Stimulated activated CD4-positive, alpha-beta T cell treated with anti-CD3 and anti-CD28 coated beads, Interleukin-4, amount 100 ng/mL, for 48 hours (primary cell): ENCODE results near the gene PPP1R1A.

ENCODE experiments used
- DNase-seq, 2 donors: peaks; one replicate each; pipeline ENCODE4 v3.0.0-alpha.2; 2020; ENCODE audit warnings: low read depth in 2 of 2

PPP1R1A gene

DNA sequence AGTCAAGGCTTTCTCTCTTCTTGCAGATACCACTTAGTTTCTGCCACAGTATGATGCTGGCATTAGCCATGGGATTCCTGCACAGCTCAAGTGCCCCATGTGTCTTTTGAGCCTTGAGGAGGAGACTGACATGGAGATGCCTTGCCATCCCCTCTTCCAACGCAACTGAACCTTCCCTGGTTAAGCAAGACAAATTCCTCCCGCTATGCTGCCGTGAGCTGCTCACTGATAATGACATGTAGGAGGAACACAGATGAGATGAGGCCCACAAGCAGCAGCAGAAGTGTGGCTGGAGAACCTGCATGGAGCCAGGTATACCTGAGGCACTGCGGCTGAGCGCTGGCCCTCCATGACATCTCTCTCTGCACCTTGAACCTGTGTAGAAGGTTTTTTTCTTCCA lies 15.4 kb upstream of the PPP1R1A start:
- DNase-seq = no peak

DNA sequence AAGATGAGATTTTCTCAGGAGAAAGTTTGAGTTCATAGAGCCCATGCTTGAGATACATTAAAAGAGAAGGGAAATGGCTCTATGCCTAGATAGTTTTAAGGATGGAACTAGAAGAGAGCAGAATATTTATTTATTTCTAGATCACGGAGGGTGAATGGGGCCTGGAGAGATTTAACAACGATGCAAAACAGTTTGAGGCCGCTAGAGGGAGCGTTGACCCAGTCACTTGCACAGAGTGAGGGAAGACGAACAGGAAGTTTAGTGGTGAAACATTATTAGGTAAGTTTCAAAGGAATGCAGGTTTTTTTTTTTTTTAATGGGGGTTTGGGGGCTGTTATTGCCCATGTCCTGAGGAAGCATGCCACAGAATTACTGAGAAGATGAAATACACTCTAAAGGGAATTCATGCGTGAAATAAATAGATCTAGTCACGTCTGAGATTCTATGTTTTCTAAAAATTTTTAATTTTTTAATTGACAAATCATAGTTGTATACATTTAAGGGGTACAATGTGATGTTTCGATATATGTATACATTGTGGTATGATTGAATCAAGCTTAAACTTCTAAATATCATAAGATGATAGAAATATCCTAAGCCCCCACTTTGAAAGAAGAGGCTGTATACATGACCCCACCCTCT lies 14.8 kb upstream of the PPP1R1A start:
- peak; percentile 35 to 53 for DNase-seq

DNA sequence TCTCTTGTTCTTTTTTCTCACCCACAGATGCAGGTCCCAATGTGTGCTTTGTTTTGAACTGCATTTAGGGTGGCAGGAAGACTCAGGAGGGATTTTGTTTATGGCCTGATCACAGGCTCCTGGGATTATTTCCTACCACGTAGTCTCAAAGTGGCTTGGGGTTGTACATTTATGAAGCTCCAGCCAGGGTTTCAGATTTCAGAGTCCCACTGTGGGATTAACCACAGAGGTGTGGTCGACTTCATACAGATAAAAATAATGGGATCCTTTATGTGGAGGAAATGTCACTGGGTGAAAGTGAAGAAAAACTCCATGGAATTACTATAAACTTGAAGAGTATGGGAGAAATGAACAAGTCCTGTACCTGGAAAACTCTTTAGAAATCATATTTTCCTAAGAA lies 14.2 kb upstream of the PPP1R1A start:
- no peak for DNase-seq

DNA sequence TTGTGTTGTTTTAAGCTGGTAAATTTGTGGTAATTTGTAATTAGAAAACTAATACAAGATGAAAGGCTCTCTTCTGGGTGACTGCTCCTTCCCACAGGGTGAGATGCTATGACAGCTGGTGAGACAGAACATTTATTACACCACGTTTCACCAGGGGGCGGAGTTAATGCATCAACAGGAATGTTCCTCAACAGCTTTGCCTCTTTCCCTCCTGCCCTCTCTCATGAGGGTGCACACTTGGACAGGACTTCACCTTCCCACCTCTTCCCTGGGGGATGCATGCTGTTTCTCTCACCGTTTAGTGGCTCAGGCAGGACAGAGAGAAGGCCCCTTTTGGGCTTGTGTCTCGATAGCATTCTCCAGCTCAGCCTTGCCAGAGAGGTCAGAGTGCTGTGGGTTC lies 13.4 kb upstream of the PPP1R1A start:
- no peak for DNase-seq

DNA sequence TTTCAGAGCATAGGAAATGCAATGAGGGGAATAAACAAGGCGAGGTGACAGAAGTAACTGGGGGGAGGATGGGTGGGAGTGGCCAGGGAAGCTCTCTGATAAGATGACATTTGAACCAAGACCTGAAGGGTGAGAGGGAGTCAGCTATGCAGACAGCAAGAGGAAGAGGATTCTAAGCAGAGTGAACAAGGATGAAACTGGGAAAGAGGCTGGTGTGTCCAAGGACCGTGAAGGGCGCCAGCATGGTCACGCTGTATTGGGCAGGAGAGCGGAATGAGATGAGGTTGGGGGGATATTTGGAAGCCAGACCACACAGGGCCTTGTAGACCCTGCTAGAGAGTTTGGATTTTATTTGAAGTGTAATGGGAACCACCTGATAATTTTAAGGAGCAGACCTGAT lies 10.5 kb upstream of the PPP1R1A start:
- DNase-seq = no peak

DNA sequence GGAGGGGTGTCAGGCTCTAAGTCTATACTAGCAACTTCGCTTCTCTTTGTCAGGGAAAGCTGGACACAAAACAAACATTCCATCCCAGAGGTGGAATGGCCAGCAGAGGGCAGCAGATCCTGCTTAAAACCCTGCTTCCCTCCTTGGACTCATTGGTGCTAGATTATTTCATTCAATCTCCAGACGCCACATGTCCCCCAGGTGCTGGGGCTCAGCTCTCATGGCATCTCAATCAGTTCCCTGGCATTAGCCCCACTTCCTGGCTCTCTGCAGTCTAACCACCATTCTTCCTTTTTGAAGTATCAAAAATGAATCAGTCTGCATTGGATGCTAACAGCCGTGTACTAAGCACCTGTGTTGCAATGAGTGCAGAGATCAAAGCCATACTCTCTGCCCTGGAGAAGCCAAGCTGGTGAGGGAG lies 8.1 kb upstream of the PPP1R1A start:
- DNase-seq = peak; percentile 44 to 50

DNA sequence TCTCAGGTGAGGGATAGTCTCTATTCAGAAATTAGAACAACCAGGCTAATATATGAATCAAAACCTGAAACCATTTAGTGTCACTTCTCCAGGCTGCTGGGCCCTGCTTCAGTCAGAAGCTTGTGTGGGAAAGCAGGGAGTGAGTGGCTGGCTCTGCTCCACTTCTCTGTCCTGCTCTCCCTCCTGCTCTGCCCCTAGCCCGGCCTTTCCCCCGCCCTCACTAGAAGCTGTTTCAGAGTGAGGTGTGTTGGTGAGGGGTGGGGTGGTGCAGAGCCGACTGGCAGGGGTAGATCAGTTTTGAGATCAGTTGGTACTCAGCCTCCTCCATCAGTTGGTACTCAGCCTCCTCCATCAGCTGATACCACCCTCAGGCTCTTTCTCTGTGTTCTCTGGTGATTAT lies 7.0 kb upstream of the PPP1R1A start:
- no peak for DNase-seq

DNA sequence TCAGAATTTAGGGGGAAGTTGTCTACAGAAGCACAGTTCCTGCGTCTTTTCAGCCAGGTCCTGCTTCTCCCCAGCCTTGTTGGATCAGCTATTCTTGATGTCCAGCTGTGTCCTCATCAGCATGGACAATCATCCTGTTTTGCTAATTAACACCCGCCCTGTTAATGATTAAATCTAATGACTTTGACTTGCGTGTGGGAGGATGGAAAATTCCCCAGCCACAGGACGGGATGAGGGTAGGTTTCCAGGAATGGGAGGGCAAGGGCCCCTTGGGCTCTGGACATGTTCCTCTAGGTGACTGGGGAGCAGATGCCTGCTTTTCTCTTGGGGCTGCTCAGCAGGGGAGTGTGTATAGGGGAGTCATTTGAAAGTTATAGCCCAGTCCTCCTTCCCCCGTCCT lies 5.3 kb upstream of the PPP1R1A start:
- DNase-seq = no peak

DNA sequence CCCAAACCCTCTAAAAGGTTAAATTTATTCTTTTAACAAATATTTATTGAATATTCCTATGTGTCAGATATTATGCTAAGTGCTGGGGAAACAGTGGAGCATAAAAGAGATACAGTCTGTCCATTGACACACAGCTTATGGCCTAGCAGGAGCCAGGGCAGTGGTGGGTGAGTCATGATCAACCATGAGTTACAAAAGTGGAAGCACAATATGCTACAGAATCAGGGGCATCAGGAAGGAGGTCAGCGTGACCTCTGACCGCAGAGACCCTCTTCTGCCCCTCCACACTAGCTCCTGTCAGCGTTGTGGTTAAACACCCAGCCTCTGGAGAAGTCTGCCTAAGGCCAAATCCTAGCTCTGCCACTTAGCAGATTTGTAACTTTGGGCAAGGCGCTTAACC lies 4.7 kb upstream of the PPP1R1A start:
- DNase-seq = no peak

DNA sequence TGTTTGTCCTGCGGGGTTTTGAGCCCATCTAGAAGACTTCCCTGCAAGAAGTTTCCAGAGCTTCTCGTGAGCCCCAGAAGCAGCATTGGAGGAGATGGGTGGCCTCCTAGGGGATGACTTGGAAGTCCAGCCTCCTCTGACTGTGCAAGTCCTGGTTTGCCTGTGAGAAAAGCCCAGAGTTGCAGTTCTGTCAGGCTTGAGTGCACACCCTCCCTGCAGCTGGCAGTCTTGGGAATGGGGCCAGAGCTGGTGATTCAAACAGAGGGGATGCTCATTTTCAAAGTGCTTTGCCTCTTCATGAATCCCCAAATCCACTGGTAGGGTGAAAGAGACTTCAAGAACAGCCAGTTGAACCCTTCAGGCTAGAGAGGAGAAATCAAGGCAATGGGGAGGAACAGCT lies 3.9 kb upstream of the PPP1R1A start:
- no peak for DNase-seq

DNA sequence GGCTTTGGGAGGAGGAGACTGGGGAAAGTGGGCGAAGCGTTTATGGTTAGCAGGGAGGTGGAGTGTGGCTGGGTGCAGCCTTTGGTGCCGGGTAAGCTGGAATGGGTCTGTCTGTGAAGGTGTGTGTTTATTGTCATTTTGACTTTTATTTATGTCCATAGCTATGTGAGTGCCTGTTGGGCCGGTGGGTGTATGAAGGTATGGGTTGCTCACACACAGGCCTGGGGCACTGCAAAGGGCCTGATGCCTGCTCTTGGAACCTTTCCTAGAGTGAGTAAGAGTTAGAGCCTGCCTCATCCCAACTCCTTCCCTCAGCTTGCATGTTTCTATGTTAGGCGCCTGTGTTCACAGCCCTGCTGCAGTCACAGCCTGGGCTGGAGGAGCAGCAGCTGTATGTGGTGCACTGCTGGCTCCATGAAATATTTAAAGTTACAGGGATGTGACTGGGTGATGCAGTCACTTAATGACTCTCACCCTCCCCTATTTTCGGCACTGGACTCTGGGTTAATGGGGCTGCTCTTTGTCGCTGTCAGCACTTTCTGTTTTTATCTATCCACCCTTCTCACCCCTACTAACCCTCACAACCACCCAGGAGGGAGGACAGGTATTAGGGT lies 2.6 kb upstream of the PPP1R1A start:
- no peak for DNase-seq

DNA sequence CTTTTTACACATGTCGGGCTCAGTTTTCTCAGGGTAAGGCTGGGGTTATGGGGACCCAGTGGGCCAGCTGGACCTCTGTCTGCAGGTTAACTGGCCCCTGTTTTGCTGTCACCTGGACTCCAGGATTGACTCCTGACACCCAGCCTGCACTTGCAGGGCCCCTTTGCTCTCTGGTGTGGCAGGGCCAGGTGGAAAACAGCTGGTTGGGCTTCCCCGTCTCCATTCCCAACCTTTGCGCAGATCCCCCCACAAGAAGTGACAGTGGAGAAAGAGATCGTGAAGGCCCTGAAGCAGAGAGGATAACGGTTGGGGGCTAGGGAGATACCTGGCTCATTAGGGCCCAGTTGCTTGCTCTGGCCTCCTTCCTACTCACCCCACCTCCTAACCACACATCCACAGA lies 1.5 kb upstream of the PPP1R1A start:
- no peak for DNase-seq

DNA sequence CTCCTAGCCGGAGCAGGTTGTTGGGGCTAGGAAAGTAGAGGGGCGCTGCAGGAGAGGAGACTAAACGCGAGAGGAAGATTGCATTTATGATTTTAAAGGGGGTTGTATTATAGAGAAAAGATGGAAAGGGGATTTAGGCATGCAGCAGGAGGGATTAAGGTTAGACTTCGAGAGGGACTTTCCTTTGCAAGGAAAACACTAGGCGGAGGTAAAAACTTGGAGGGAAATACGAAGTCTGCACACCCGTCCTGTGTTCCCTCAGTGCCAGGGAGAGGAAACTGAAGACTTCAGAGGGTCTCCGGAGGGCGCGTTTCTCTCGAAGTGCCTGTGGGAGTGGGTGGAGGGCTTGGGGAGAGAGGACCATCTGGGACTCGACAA lies 420 bp upstream of the PPP1R1A start:
- DNase-seq = no peak

DNA sequence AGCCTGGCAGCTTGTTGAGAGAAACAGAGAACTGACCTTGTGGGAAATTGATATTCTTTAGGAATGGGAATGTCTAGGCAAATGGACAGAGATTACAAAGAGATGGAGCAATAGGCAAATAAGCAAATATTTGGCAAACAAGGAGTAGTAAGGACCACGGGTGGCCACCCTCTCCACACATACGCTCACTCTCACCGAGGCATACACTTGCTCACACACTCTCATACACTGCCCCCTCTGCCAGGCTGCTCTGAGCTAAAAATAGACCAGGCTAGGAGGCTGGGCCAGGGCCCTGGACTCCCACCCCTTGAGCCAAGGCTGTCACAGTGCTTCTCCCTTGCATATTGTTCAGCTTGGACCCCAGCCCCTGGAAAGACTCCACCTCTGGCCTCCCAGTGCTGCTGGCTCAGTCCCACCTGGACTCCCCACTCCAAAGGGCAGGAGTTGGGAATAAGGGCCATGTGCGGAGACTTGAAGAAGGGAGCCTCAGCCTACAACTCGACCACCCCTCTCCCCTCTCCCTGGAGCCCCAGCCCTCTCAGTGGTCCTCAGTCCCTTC lies 1.1 kb downstream of the PPP1R1A start:
- no peak for DNase-seq

DNA sequence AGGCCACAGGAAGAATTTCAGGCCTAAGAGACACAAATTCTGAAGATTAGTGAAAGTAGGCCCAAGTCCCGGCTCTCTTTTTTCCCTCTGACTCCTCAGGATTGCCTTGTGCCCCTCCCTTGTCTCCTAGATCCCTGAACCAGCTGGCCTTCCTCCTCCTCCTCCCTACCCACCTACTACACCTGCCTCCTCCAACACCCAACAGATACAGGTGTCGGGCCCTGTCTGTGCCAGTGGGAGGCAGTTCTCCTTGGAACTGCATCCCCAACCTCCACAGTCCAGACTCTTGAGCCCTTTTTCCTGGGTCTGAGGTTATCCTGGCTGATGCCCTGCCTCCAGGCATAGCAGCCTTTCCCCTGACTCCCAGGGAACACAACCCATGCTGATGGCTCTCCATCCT lies 1.8 kb downstream of the PPP1R1A start:
- DNase-seq = no peak

DNA sequence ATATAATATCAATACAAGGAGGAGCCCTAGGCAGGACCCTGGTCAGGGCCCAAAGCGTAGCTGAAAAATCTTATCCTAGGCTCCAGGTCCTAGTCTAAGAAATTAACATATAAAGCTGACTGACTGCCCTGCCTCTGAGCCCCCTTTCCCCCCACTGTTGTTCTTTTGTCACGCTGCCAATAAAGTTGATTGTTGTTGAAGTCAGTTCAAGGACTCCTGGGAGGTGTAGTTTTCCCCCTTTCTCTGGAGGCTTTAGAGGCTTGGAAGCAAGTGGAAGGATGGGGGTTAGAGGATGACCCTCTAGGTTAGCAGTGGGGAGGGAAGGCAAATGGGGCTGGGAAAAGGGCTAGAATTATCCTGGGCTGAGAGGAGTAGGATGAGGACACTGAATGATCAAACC lies 3.2 kb downstream of the PPP1R1A start:
- DNase-seq = no peak

DNA sequence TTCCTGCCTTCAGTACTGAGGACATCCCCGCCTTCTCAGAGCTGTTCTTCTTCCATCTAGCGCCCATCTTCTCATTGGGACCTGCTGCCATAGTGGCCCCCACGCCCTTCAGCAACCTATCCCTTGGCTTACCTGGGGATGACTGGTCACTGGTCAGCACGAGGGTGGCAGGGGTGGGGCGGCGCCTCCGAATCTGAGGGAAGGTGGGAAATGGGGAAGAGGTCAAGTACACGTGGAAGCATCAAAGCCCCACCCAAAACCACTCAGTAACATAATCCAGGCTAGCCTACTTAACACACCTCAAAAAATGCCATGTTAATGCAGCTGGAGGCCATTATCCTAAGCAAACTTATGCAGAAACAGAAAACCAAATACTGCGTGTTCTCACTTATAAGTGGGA lies 4.3 kb downstream of the PPP1R1A start:
- no peak for DNase-seq

DNA sequence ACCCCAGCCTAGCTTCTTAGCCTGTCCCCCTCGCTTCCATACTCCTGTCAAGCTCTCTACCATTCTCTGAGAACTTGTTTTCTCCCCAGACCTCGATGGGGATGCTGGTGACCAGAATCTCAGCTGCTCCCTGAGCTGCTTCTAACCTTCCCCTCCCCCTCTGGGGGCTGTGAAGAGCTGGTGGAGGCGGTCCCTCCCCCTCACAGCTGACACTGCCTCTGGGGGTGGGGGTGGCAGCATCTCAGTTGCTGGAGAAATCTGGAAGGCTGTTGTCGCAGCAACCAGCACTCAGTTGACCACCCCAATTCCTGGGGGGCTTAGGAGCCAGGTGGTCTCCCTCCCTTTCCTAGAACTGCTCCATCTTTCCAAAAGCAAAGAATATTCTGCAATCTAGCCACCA lies 4.7 kb downstream of the PPP1R1A start:
- DNase-seq = no peak

DNA sequence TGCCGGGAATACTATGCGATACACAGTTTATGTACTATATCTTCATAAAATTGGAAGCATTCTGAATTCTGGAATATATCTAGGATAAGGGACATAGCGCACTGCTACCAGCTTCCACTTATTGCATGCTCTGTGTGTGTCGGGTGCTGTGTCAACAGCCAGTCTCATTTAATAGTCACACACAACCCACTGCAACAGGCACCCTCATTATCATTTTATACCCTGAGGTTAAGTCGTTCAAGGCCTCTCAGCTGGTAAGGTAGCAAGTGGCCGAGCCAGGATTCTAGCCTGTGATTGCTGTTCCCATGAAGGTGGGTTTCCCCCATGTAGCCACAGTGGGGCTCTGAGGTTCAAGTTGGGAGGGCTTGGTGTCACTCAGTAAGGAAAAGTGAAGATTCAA lies 7.0 kb downstream of the PPP1R1A start:
- no peak for DNase-seq

DNA sequence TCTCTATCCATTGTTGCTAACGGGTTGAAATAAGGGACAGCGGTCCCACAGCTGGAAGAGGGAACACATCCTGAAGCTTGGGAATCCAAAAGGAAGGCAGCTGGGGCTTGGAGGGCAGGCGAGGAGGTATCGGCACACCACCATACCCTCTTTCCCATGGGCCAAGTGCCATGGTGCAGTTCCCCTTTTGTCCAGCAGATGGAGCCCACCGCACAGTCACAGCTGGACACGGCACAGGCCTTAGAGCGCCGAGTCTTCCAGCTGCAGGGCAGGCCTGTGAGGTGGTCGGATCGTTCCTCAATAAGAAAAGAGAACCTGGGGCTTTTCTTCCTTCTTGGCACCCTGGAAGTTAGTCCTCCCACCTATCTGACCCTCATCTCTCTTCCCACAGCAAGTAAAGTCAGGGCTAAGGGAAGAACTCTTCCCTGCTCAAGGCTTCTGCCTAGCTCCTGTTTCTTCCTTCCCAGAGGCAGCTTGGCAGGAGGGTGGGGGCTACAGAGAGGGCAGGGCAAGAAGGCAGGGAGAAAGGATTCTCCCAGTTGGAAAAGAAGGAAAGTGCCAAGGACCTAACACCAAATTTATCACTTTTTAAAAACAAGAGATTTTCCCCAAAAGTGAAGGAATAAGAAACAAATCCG lies 8.6 kb downstream of the PPP1R1A start:
- peak; percentile 76 to 85 for DNase-seq

DNA sequence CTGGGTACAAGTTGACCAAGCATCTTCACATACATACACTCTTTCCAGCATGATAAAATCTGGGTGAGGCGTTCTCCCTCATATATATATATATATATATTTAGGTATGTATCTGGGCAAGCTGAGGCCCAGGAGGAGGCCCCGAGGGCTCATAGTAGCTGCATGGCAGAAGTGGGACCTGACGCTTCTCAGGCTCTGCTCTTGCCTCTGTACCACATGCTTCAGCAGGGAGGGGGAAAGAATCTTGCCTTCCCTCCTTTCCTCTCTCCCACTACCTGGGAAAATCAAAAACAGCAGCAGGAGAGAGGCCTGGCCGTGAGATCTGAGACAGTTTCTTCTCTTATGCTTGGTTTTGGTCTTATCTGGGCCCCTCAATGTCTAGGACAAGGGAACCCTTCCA lies 9.2 kb downstream of the PPP1R1A start:
- DNase-seq = no peak

DNA sequence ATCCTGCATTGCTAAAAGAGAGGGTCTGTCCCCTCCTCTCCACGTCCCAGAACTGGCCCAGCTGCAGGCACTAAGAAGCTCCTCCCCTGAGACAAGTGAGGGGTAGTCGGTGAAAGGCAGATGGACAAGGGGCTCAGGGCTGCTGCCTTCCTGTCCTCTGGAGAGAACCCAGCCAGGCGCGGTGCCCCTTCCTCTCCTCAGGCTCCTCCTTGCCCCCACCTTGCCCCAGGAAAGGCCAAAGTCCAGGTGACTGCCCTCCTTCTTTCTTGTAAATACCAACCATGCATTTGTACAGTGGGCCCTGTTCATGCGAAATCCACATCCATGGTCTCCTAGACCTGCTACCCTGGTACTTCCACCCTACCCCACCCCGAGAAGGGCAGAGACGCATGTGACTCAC lies 9.7 kb downstream of the PPP1R1A start:
- DNase-seq = no peak

DNA sequence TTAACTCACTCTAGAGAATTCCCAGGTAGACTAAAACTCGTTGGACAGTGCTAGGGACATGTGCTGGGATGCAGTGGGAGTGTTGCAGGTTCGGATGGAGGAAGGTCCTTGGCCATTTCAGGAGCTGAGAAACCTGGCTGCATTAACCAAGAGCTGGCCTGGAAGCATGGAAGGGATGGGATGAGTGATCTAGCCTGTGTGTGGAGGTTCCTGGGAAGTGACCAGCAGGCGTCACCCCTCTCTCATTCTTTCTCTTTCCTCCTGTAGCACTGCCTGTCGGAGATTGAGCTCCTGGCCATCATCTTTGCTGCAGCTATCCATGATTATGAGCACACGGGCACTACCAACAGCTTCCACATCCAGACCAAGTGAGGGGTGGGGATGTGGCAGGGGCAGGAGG lies 15.6 kb downstream of the PPP1R1A start:
- no peak for DNase-seq
